SK-N-MC (cell line): Measurements from ENCODE around the gene TMBIM4.
"Not testable (repeated sequence)": the region's sequence is repeated elsewhere in the genome, so short reads cannot be mapped to it uniquely, and the experiment has no call there.

ENCODE experiments used
- DNase-seq: peaks from one replicate; pipeline ENCODE4 v3.0.0-alpha.2; 2011; ENCODE audit warnings: low read depth, low spot score
- H3K27ac ChIP-seq: fragments of 200-600 bp; sonication (generic); 2 replicates; pipeline ENCODE4 v1.5.1; 2016; ENCODE audit warnings: mixed run types
- H3K36me3 ChIP-seq: fragments of 200-600 bp; sonication (generic); 2 replicates; pipeline ENCODE4 v1.6.1; 2017; ENCODE audit warnings: antibody characterized with exemption, low read length, mixed read lengths; ENCODE audit not compliant: insufficient read depth
- H3K4me3 ChIP-seq: fragments of 200-600 bp; sonication (generic); 2 replicates; pipeline ENCODE4 v1.5.1; 2016
- H3K9ac ChIP-seq: fragments of 200-600 bp; sonication (generic); 2 replicates; pipeline ENCODE4 v1.8.0; 2017; ENCODE audit warnings: mixed run types, mixed read lengths; ENCODE audit not compliant: insufficient read length
- H3K9me3 ChIP-seq: fragments of 200-600 bp; sonication (generic); 2 replicates; pipeline ENCODE4 v1.6.1; 2017; ENCODE audit warnings: low read depth, mild to moderate bottlenecking, antibody characterized with exemption, low read length, moderate library complexity, mixed read lengths
- EZH2 ChIP-seq: fragments of 200-600 bp; sonication (generic); IDR thresholded peaks from one replicate; pipeline ENCODE4 v1.6.1; 2017; ENCODE audit warnings: antibody characterized with exemption
- FOXP2 ChIP-seq: optimal IDR thresholded peaks from 2 replicates; pipeline ENCODE3; 2011; ENCODE audit warnings: mild to moderate bottlenecking, moderate library complexity; ENCODE audit not compliant: insufficient read depth; ENCODE audit errors: extremely low read length, control extremely low read depth
- POLR2AphosphoS5 ChIP-seq: IDR thresholded peaks from 2 replicates; pipeline ENCODE4 v1.6.1; 2012; ENCODE audit warnings: mild to moderate bottlenecking, low read depth, low read length, borderline replicate concordance

Gene TMBIM4

DNA sequence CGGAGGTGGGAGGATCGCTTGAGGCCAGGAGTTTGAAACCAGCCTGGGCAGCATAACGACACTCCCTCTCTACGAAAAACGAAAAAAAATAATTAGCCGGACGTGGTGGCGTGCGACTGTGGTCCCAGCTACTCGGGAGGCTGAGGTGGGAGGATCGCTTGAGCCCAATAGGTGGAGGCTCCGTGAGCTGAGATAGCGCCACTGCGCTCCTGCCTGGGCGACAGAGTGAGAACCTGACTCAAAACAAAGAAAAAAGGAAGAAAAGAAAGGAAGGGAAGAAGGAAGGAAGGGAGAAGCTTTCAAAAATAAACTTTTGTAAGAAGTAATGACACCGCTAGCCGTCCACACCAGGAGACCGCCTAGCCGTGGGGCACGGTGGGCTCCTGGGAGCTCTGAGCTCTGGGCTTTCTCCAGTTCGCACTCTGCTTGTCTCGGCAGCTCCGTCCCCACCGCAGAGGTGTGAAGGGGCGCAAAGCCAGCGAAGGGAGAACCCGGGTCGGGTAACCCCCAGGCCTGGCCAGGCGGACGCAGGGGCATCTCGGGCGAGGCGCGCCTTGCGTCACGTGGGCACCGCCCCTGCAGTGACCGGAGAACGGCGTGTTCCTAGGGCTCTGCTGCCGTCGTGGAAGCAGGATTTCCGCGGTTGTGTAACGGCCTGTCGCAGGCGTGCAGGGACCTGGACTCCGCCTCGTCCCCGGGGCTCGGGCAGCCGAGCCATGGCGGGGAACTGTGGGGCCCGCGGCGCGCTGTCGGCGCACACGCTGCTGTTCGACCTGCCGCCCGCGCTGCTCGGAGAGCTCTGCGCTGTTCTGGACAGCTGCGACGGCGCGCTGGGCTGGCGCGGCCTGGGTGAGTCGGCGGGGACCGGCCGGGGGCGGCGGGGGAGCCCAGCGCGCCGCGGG is 19.0 kb upstream of the TMBIM4 start, which contains the start of gene IRAK3:
Gene IRAK3 (plus strand): TSS at position 631 of the 902 bp plus-strand sequence. CDS start 86 bp downstream, at position 717.
- Histone ChIP-seq H3K27ac (no peak within 1 kb of the TSS), H3K4me3 (no peak within 1 kb of the TSS)

DNA sequence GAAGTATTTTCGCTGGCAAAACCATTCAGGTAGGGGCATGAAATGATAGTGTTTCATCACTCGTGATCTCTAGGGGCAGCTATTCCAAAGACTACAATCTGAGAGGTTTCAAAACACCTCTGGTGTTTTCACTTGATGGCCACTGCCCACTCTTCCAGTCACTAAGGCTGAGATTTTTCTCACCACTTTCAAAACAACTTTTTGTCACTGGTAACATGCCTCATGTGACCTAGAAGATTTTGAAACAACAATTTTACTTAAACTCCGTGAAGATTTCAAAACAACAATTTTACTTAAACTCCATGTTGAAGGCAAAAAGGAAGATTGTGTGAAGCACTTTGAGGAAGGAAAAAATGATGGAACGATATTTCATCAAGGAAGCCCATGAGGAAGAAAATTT is 18.0 kb upstream of the TMBIM4 start:
- Histone ChIP-seq H3K27ac (no peak overlapping the region), H3K4me3 (no peak overlapping the region), H3K36me3 (no peaks in the 10 kb centered on the region), H3K9me3 (no peaks in the 10 kb centered on the region), H3K9ac (no peak overlapping the region)
- no peak for DNase-seq
- TF ChIP-seq FOXP2 (no peak), EZH2 (no peak), POLR2AphosphoS5 (no peak)

More for the DNA sequence above, 19.0 kb upstream of the TMBIM4 start, which contains the start of gene IRAK3:
- Histone ChIP-seq H3K9ac (no peak within 1 kb of the TSS), H3K9me3 (no peaks in the 10 kb centered on the region), H3K36me3 (no peaks in the 10 kb centered on the region)
- TF ChIP-seq EZH2 (no peak), FOXP2 (no peak), POLR2AphosphoS5 (no peak)
- no peak for DNase-seq

DNA sequence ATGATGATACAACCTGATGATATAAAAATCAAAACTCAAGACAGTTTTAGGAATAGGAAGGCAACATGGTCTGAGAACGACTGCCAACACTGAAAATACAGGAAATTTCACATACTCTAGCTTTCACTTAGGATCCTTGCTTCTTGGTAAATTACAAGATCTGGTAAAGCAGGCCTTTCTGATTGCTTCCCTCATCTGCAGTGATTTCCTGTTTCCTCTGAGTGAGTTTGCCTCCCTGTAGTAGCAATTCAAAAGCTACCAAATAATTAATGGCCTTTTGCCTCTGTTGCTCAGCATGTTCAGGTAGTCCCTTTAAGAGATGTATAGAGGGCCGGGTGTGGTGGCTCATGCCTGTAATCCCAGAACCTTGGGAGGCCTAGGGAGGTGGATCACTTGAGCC is 17.2 kb upstream of the TMBIM4 start:
- H3K9ac ChIP-seq: no peak overlapping the region
- DNase-seq: no peak
- no peak overlapping the region for H3K4me3 ChIP-seq
- H3K9me3 ChIP-seq: no peaks in the 10 kb centered on the region
- H3K36me3 ChIP-seq: no peaks in the 10 kb centered on the region
- H3K27ac ChIP-seq: no peak overlapping the region
- TF ChIP-seq EZH2 (no peak), FOXP2 (no peak), POLR2AphosphoS5 (no peak)

DNA sequence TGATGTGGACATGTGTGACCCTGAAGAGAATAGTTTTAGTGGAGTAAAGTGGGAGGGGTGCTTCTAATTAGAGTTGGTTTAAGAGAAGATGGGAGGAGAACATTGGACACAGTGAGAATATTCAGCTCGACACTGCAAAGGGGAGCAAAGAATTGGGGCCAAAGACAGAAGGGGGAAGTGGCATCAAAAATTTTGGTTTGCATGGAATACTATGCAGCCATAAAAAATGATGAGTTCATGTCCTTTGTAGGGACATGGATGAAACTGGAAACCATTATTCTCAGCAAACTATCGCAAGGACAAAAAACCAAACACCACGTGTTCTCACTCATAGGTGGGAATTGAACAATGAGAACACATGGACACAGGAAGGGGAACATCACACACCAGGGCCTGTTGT is 15.0 kb upstream of the TMBIM4 start:
- H3K27ac ChIP-seq, DNase-seq, H3K9me3 ChIP-seq, H3K9ac ChIP-seq, H3K36me3 ChIP-seq, H3K4me3 ChIP-seq: not testable (repeated sequence)

DNA sequence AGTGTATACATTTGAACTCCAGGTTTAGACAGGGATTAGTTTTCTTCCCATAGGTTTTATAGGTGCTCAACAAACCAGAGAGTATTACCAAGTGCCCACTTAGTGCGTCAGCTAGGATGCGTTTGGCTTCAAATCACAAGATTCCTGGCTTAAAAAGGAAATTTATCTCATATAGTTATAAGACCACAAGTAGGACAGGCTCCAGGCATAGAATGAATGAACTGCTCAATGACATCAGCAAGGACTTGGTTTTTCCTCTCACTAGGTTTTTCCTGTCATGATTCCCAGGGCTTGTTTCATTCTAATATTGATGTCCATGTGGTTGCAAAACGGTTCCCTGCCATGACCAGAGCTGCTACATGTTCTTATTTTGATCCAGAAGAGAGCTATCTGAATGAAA is 13.2 kb upstream of the TMBIM4 start:
- H3K27ac ChIP-seq: no peak overlapping the region
- TF ChIP-seq FOXP2 (no peak), POLR2AphosphoS5 (no peak), EZH2 (no peak)

DNA sequence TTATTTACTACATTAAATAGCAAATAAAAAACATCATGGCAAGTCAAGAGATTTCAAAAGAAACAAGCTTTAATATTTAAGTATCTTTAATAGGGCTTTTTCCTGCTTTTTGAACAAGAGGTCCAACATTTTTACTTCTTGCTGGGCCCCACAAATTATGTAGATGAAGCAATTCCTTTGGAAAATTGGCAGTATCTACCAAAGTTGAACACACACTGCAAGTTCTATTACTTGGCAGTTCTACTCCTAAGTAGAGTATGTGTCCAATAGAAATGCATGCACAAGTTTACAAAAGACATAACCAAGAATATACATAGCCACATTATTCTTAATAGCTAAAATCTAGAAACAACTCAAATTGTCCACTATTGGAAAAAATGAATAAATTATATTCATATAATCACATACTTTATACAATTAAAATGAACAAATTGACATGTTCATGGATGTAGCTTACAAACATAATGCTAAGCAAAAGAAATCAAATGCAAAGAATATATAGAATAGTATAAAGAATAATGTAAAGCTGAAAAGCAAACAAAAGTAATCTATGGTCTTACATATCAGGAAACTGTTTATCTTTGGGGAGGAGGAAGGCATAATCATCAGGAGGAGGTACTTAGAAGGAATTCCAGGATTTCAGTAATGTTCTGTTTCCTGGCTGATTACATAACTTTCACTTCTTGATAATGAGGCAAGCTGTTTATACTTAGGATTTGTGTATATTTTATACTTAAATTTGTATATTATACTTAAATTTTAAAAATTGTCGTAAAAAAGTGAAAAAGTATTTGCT is 6.5 kb upstream of the TMBIM4 start:
- 0 out of 2 replicates have a peak overlapping the region, but pooled peaks have one; percentile 11 for H3K27ac ChIP-seq
- no peak overlapping the region for H3K4me3 ChIP-seq
- H3K9ac ChIP-seq: no peak overlapping the region
- H3K9me3 ChIP-seq: no peaks in the 10 kb centered on the region
- DNase-seq: no peak
- H3K36me3 ChIP-seq: no peaks in the 10 kb centered on the region
- TF ChIP-seq EZH2 (no peak), FOXP2 (no peak), POLR2AphosphoS5 (no peak)

More for the DNA sequence above, 13.2 kb upstream of the TMBIM4 start:
- Histone ChIP-seq H3K36me3 (no peaks in the 10 kb centered on the region), H3K9ac (no peak overlapping the region), H3K9me3 (no peaks in the 10 kb centered on the region), H3K4me3 (no peak overlapping the region)
- no peak for DNase-seq

DNA sequence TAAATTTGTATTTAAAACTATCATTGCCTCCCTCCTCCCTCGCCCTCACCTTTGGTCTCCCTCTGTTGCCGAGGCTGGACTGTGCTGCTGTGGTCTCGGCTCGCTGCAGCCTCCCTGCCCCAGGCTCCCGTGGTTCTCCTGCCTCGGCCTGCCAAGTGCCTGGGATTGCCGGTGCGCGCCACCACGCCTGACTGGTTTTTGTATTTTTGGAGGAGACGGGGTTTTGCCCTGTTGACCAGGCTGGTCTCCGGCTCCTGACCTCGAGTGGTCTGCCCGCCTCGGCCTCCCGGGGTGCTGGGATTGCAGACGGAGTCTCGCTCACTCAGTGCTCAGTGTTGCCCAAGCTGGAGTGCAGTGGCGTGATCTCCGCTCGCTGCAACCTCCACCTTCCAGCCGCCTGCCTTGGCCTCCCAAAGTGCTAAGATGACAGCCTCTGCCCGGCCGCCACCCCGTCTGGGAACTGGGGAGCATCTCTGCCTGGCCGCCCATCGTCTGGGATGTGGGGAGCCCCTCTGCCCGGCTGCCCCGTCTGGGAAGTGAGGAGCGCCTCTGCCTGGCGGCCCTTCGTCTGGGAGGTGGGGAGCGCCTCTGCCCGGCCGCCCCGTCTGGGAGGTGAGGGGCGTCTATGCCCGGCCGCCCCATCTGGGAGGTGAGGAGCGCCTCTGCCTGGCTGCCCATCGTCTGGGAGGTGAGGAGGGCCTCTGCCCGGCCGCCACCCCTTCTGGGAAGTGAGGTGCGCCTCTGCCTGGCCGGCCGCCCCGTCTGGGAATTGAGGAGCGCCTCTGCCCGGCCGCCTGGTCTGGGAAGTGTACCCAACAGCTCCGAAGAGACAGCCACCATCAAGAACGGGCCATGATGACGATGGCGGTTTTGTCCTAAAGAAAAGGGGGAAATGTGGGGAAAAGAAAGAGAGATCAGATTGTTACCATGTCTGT is 4.9 kb upstream of the TMBIM4 start:
- H3K27ac ChIP-seq, H3K36me3 ChIP-seq, H3K9me3 ChIP-seq, H3K9ac ChIP-seq, H3K4me3 ChIP-seq, DNase-seq: not testable (repeated sequence)

DNA sequence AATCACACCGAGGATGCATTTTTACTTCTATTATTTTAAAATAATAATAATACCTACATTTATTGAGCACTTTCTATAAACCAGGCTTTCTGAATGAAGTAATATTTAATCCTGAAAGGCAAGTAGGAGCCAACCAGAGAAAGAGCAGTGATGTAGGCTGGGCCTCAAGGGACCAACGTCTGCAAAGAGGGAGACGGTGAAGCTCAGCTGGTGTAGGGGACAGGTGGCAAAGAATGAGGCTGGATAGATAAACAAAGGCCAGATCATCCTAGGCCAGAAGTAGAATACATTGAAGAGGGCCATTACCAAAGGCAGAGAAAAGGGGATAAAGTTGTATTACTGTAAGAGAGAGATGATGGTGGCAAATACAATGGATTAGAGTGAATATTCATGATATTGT is 810 bp upstream of the TMBIM4 start:
- TF ChIP-seq EZH2 (no peak), POLR2AphosphoS5 (no peak), FOXP2 (no peak)
- DNase-seq: no peak
- Histone ChIP-seq H3K9ac (no peak overlapping the region), H3K36me3 (peaks cover 23% of the 10 kb centered on the region), H3K27ac (peak overlapping the region; percentile 97; the same call in 1 of the 2 replicates), H3K4me3 (no peak overlapping the region), H3K9me3 (peaks cover 2% of the 10 kb centered on the region; the same call in 1 of the 2 replicates)
